ENCODE measurements around the gene PRKCH.
"Not testable (repeated sequence)": the region's sequence is repeated elsewhere in the genome, so short reads cannot be mapped to it uniquely, and the experiment has no call there.

Gene PRKCH

DNA sequence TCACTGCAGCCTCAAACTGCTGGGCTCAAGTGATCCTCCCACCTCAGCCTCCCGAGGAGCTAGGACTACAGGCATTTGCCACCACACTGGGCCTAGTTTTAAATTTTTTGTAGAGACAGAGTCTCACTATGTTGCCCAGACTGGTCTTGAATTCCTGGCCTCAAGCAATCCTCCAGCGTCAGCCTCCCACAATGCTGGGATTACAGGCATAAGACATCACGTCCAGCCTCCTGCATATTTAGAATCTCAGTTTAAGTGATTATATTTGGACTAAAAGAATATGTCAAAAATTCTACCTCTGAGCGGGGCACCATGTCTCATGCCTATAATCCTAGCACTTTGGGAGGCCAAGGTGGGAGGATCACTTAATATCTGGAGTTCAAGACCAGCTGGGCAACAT lies 12.7 kb upstream of the PRKCH start:
- DNase-seq = not testable (repeated sequence)

DNA sequence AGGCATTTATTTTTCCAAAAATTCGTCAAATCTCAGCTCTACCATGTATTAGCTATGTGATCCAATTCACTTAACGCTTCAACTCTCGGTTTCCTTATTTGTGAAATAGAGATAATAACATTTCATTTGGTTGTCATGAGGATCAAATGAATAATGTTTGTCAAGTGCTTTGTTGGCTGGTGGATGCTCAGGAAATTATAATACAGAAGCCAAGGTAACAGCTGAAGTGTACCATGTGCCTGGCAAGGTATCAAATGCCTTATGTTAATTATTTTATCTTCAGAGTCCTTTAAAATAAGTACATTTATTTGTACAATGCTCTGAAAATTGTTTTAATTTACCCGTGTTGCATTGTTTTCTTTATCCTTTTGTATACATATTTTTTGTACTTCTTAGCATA lies 6.1 kb upstream of the PRKCH start:
- DNase-seq = no peak

DNA sequence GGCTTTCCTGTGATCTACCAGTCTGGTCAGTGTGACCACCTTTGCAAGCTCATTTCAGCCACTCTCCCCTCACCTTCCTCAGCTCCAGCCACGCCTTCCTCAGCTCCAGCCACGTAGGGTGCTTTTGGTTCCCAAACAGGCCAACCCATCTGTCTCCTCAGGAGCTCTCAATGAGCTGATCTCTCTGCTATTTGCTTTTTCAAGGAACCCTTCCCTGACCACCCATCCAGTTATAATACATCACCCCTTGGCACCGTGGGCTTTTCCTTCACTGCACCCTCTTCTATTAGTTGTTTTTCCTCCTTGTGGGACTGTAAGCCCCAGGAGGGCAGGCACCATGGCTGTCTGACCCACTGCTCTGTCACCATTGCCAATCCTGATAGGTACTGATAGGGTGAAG lies 2.3 kb upstream of the PRKCH start:
- no peak for DNase-seq

DNA sequence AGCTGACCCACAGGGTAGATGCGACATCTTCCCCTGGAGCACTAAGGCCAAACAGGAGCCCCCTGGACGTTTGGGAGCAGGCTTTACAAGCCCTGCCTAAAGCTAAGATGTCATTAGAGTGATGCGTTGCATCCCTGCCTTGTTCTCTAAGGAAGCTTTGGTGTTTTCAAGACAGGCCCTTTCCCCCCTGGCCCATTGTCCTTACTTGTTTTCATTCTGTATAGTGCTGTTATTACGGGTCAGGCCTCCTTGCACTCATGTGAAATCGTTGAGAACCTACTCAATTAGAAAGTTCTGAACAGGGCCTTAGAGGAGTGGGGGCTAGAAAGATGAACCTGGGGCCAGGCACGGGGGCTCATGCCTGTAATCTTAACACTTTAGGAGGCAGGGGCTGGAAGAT lies 1.7 kb upstream of the PRKCH start:
- no peak for DNase-seq

DNA sequence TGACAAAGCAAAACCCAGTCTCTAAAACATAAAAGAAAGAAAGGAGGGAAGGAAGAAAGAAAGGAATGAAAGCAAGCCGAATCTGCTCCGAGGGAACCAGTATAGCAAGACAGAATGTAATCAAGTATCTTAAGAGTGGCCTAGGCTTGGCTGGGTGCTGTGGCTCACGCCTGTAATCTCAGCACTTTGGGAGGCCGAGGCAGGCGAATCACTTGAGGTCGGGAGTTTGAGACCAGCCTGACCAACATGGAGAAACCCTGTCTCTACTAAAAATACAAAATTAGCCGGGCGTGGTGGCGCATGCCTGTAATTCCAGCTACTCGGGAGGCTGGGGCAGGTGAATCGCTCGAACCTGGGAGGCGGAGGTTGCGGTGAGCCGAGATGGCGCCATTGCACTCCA lies 1.2 kb upstream of the PRKCH start:
- not testable (repeated sequence) for DNase-seq

DNA sequence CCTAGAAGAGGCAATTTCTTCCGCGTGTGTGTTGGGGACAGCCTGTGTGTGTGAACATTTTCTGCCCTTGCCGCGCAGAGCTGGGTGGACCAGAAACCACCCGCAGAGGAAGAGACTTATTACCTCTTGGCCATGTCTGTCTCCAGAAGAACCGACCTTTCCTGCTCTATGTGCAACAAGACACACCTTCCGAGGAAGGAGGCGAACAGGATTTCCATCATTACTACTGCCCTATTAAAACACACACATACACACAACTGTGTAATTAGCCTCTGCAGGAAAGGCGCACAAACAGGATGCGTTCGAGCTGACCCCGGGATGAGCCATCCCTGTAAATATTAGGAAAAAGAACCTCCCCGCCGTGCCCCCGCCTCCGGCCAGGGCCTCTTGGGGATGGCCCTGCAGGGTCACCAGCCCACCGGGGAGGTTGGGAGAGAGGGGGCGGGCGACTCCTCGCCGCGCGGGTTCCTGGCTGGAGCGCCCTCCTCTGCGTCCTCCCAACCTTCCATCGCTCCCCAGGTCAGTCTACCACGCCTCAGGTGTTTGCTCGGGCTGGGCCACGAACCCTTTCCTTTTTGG lies 484 bp upstream of the PRKCH start:
- no peak for DNase-seq

DNA sequence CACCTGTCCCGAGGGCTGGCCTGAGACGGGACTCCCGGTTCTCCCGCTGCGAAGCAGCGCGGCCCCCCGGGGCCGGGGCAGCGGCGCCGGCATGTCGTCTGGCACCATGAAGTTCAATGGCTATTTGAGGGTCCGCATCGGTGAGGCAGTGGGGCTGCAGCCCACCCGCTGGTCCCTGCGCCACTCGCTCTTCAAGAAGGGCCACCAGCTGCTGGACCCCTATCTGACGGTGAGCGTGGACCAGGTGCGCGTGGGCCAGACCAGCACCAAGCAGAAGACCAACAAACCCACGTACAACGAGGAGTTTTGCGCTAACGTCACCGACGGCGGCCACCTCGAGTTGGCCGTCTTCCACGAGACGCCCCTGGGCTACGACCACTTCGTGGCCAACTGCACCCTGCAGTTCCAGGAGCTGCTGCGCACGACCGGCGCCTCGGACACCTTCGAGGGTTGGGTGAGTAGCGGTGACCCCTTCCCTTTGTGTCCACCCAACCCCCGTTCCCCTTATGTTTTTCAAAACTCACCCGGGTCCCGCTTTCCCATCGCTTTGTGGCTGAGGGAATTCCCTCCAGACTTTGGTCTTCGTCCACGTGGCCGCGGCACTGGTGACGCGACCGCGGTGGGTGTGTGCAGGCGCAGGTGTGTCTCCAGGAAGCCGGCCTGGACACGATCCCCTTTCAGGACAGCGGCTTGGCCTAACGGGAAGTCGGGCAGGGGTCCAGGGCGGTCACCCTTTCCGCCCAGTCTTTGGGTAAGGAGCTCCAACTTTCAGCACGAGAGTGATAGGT lies 826 bp downstream of the PRKCH start:
- peak; percentile 71 for DNase-seq

DNA sequence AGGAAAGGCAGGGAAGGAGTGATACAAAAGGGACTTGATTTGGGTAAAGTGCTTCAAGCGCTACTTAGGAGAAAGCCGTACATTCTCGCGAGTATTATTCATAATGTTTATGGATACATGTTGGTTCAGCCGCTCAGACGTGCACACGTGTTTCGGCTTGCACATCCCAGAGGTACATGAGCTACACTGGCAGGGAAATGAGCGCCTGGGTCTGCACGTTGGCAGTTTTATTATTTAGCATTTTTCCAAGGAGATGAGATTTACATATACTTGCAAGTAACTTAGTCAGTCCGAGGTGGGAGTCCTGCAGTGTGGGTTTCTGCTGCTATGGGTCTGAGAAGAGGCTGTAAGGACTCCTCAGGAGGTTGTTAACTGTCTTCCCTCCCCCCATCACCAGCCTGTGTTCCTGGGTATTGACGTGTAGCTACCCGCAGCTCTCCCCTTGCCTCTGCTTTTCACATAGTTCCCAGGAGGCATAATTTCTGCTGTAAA lies 1.5 kb downstream of the PRKCH start:
- no peak for DNase-seq

DNA sequence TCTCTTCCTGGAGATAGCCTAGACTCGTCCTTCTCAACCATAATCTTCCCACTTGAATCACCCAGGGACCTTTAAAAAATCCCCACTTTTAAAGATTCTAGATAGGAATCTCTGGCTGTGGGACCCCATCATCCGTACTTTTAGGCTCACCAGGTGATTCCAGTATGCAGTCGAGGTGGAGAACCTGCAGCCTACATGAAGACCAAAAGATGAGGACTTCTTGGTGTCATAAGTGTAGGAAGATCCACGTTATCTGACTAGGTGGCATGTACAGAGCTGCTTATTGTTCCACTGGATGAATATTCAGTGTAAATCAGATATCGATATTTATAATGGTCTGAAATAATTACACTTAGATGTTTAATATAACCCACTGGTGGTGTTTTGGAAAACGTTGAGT lies 2.6 kb downstream of the PRKCH start:
- no peak for DNase-seq

DNA sequence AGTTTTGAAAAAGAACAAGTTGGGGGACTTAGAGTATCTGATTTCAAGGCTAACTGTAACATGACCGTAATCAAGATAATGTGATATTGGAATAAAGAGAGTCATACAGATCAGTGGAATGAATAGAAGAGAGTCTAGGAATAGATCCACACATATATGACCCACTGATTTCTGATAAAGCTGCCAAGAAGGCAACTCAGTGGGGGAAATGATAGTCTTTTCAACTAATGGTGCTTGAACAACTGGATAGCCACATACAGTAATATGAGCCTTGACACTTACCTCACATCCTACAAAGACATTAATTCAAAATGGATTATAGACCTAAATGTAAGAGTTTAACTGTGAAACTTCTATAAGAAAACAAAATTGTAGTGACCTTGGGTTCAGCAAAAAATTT lies 3.8 kb downstream of the PRKCH start:
- DNase-seq = no peak

DNA sequence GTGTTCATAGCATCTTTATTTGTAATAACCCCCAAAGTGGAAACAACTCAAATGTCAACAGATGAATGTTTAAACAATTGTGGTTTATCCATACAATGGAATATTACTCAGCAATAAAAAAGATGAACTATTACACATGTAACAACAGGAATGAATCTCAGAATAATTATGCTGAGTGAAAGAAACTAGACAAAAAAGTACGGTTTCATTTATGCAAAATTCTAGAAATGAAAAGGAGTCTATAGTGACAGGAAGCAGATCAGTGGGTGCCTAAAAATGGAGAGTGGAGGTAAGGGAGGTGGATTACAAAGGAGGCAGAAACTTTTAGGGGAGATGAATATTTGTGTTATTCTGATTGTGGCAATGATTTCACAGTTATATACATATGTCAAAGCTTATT lies 4.8 kb downstream of the PRKCH start:
- no peak for DNase-seq

DNA sequence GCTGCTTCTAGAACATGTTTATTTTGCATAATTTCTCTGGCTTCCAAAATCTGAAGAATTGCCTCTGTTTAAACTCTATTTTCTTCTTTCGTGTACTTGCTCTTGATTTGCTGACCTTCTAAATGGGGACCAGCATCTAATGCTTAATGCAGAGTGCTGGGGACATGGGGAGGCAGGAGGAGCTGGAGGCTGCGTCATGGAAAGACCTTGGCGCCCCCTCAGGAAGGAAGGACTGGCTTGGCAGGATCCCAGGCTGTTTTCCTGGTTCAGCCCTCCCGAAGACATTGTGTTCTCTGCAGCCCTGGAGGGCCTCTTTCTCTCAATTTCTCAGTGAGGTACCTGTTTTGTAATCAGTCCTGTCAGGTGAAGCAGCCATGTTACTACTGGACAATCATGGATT lies 5.5 kb downstream of the PRKCH start:
- peak; percentile 71 for DNase-seq

DNA sequence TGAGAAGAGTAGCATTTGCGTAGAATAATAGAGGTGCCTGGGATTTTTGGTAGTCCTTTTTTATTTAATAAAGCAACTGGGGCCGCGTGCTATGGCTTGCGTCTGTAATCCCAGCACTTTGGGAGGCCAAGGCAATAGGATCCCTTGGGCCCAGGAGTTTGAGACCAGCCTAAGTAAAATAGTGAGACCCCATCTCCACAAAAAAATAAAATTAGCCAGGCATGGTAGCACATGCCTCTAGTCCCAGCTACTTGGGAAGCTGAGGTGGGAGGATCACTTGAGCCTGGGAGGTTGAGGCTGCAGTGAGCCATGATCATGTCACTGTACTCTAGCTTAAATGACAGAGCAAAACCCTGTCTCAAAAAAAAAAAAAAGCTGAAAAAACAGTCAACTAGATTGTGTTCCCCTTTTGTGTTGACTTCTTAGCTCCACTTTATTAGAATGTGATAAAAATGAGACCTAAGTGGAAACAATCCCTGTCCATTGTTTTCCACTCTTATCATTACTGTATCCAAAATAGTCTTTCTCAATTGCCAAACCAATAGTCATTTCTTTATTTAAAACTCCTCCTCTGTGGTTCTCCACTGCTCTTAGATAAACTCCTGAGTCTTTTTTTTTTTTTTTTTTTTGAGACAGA lies 7.4 kb downstream of the PRKCH start:
- no peak for DNase-seq

DNA sequence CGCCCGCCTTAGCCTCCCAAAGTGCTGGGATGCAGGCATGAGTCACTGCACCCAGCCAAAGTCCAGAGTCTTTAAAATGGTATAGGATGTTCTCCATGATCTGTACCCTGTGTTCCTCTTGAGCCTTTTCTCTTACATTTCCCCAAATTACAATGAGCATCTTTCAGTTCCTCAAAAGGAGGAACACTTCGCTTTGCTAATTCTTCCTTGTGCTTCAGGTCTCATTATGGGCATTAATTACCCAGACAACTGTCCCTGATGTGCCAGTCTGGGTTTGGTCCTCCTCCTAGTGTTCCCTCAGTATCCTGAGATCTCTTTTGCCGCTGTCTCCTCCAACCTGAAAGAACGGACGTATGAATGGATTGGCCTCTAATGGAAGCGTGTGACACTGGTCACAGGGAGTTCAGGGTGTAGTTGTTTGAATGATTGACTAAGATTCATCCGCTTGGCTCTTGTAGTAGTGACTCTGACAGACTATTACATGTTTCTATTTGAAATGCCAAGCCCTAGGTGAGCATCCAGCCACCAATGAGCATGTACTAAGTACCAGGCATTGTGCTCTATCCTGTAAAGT lies 8.2 kb downstream of the PRKCH start:
- DNase-seq = no peak

DNA sequence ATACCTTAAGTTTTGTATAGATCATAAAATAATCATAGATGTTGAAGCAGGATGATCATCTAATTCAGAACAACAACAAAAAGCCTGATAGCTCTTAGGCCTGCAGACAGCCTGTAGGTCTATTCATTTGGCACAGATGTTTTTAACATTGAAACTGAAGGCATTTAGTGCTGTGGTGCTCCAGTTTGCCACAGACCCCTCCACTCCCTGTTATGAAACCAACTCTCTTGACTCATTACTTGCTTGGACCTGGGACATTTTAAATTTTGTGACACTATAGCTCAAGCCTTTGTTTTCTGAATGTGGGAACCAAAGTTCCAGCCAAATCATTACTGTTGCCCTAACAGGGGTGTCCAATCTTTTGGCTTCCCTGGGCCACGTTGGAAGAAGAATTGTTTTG lies 9.1 kb downstream of the PRKCH start:
- no peak for DNase-seq

DNA sequence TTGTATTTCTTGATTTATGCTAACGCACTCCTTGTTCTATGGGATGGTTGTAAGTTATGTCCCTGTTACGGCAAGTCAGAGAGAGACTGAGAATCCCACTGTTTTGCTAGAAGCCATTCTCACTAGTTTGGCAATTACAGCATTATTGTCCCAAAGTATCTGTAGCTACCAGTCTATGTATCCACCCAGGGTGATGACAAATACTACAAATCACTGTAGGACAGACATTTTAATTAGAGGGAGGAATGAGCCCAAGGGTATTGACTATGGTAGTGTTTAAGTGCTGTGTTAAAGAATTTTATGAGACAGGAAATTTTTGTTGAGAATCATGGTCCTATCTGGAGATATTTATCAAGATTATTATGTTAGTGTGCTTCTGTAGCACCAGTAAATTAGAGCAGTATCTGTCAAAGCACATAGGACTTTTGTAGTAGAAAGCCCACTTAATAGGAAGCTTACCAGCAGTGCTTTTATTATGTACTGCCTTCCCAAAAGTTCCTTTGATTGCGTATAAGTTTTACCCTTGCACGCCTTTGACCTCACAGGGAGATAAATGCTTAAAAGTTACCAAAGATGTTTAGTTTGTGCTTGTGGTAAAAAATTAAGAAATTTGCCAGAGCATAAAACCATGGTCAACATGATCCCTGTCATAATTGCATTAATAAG lies 10.7 kb downstream of the PRKCH start:
- no peak for DNase-seq

DNA sequence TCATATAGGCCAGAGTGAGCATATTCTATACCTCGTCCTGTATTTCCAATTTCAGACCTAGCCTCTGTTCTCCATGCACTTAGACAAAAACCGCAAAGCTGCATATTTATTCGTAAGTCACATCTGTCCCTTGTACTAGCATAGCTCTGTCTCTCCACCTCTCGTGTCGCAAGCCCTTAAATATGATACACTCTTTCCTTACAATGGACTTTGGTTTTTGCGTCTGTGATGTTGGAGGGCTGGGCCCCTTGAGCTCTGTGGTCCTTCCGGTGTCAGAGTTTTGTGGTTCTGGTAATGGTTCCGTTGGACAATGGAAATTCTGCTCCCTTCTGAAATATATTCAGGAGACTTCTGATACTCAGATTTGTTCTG lies 11.3 kb downstream of the PRKCH start:
- no peak for DNase-seq

DNA sequence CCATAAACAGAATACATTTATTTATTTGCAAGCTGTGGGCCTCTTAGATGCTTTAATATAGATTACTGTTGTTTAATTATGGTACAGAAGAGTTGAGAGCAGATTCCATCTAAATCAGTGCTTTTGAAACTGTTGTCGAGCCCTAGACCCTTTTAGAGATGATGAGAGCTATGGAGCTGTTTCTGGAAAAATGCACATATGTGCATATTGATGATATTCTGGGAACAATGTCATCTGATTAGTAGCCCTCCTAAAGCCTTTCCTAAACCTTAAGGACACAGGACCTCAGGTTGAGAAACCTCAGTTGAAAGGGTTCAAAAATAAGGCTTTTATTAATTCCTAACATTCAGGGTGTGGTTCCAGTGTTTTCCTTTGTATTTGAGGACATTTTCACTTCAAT lies 11.7 kb downstream of the PRKCH start:
- DNase-seq = no peak

DNA sequence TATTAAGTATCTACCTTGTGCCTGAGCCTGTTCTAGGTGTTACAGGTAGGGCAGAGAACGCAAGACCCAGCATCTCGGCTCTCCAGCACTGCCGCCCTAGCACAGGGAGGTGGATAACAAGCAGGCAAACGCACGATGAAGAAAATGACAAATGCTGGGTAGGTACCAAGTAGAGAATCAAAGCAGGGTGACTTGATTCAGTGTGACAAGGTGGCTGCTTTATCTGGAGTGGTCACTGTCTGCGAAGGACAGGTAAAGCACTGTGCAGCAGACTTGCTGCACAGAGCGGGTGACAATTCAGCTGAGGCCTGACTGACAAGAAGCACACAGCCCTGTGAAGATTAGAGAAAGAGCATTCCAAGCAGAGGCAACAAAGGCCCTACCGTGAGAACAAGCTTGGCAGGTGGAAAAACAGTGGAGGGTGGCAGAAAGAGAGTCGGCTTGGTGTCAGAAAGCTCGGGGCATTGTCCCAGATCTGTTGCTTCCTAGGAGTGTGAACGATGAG lies 12.9 kb downstream of the PRKCH start:
- peak; percentile 61 for DNase-seq

DNA sequence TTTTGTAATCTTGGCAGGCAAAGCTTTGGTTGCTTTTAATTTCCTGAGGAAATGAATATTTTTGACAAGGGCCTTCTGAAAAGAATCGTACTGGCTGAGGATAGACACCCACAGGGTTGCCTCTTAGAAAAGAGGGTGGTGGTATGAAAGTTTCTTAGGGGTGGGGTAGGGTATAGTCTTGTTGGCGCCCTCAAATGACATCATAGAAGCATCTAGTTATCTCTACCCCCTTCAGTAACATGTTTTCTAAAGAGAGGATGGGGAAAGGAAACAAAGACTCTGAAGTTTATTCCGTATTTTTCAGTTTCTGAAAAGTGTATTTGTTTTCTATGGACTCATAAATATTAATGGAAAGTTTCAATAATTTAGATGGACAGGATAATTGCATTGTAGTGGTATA lies 13.7 kb downstream of the PRKCH start:
- no peak for DNase-seq

DNA sequence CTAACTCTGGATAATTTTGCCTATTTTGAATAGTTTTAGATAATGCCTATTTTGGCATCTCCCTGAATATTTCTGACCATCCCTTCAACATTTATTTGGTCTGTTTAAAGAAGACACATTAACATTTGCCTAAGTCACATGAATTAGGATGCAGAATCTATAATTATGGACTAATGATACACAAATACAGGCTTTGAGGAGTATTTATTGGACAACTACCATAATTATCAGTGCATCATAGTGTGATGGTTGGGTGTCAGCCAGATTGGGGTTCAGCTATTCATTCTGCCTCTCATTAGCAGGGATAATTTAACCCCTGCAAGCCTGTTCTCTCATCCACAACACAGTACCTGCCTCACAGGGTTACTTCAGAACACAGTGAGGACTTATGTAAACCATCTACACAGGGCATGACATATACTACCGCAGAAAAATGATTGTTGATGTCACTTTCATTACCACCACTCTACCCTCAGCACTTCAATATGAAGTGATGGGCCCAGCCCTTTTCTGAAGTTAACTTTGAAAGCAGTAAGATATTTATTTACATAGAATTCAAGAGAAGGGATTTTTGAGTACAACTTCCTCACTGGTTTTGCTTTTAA lies 14.4 kb downstream of the PRKCH start:
- DNase-seq = no peak

DNA sequence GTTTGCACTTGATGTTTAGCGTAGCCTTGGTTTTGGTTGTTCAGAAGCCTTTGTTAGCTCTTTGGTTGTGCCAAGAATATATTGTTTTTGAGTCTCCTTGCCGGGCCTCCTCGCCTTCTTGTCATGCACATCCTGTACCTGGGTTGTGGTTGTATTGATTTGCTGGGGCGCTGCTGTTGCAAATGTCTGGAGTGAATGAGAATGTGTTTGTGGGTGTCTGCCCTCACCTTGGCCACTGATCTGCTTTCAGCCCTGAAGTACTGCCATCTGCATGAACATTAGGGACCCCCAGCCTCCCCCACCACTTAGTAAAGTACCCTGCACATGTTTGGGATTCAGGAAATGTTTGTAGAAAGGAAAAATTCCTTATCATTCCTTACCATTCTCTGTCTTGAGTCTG lies 16.5 kb downstream of the PRKCH start:
- DNase-seq = no peak

DNA sequence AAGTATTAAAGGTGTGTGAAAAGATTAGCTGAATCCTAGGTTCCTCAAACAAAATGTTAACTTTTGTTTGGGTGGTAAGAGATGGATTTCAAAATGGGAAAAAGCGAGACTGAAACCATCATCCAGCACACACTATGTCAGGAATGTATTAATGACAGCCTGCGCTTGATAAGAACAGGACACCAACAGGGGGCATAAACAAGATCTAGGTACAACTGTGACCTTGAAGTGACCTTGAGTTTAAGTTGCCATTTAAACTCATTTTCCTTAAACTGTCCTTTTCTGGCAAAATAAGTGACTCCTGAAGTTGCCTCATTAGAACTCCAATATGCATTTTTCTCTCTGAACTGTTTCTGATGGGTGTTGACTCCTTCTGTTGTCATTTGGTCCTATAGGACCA lies 17.1 kb downstream of the PRKCH start:
- DNase-seq = no peak

All from islet precursor cell (in vitro differentiated cells).